DMS53 (cell line): ENCODE measurements around the gene DLX5.
A peak's percentile ranks its signal among the peaks of the same experiment; 100 is the strongest.

ENCODE experiments used
- DNase-seq: peaks from one replicate; lab custom pipeline; 2025; lab: John Stamatoyannopoulos, UW

The DLX5 gene

GRCh38 chr7:97005183-97006054 is 19.2 kb downstream of the DLX5 start, which contains the start of gene DLX6:
DLX6 (plus strand) TSS chr7:97005553; CDS start chr7:97005978, 425 bp downstream.
- peak; percentile 98 for DNase-seq

GRCh38 chr7:97004247-97005182 is 20.1 kb downstream of the DLX5 start:
- peak; percentile 54 for DNase-seq

- peak; percentile 49 for DNase-seq
Observed at GRCh38 chr7:97003262-97004246, 21.1 kb downstream of the DLX5 start.

- no peak for DNase-seq
Observed at GRCh38 chr7:97002555-97003261, 21.9 kb downstream of the DLX5 start.

GRCh38 chr7:97001656-97002554 is 22.7 kb downstream of the DLX5 start:
- no peak for DNase-seq

GRCh38 chr7:97001221-97001620 is 23.4 kb downstream of the DLX5 start:
- DNase-seq, result no peak

GRCh38 chr7:96998744-96999143 is 25.9 kb downstream of the DLX5 start:
- no peak for DNase-seq

GRCh38 chr7:96998333-96998732 is 26.3 kb downstream of the DLX5 start:
- DNase-seq, result no peak

- DNase-seq, result no peak
Observed at GRCh38 chr7:96997512-96998032, 27.1 kb downstream of the DLX5 start.

- no peak for DNase-seq
Observed at GRCh38 chr7:96996958-96997511, 27.6 kb downstream of the DLX5 start.

- peak; percentile 82 for DNase-seq
Observed at GRCh38 chr7:96996111-96996957, 28.3 kb downstream of the DLX5 start.

- DNase-seq, result peak; percentile 50
Observed at GRCh38 chr7:96995406-96996110, 29.1 kb downstream of the DLX5 start.

GRCh38 chr7:96993980-96994379 is 30.7 kb downstream of the DLX5 start:
- peak; percentile 12 for DNase-seq

GRCh38 chr7:96993094-96993865 is 31.4 kb downstream of the DLX5 start:
- DNase-seq, result peak; percentile 55

GRCh38 chr7:96992192-96993005 is 32.2 kb downstream of the DLX5 start:
- no peak for DNase-seq
